ENCODE measurements around the gene PIEZO2. TPM values are rescaled to one million over a fixed set of nuclear protein-coding genes. Genes with fewer than 3 reads are reported as not detected.

PIEZO2 gene
- total and polyA plus RNA-seq, 4 donors = 2.6 to 233 (median 18.8) TPM

DNA sequence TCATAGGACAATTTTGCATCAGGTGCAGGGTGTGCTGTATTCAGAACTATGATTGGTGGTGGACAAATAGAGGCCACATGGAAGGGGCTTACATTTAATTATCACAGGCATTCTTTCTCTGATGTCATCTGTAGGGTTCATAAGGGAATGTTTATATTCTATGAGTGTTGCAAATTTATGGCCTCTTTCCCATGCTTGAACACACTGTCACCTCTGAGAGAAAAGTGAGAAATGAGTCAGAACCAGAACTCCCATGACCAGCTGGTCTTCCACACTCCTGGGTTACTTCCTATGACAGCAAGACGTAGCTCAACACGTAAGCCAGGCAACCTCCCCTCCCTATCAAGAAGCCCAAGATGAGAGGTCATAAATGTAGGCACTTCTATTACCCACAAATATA lies 310.8 kb downstream of the PIEZO2 start:
- Histone ChIP-seq H3K9me3 (ENCODE audit: control insufficient read depth in 4 of 4, insufficient read depth in 3 of 4, low read length in 3 of 4) (peaks cover 0 to 2% (median 0%) of the 10 kb centered on the region in 4 donors), H3K27ac (ENCODE audit: low read depth in 1 of 2, low read length in 1 of 2) (no peak overlapping the region), H3K4me1 (ENCODE audit: control insufficient read depth in 5 of 5, insufficient read depth in 5 of 5, low read length in 5 of 5) (peaks cover 0 to 79% (median 7%) of the 10 kb centered on the region in 5 donors), H3K36me3 (ENCODE audit: control insufficient read depth in 4 of 4, insufficient read depth in 4 of 4, low read length in 4 of 4) (peaks cover 0 to 21% (median 6%) of the 10 kb centered on the region in 4 donors), H3K9ac (ENCODE audit: insufficient read depth in 1 of 2, low read length in 2 of 2) (no peak overlapping the region), H3K27me3 (ENCODE audit: control insufficient read depth in 3 of 3, insufficient read depth in 3 of 3, low read length in 2 of 3) (no peaks in the 10 kb centered on the region), H3K4me3 (no peak overlapping the region)
- TF ChIP-seq, protein P1, sequence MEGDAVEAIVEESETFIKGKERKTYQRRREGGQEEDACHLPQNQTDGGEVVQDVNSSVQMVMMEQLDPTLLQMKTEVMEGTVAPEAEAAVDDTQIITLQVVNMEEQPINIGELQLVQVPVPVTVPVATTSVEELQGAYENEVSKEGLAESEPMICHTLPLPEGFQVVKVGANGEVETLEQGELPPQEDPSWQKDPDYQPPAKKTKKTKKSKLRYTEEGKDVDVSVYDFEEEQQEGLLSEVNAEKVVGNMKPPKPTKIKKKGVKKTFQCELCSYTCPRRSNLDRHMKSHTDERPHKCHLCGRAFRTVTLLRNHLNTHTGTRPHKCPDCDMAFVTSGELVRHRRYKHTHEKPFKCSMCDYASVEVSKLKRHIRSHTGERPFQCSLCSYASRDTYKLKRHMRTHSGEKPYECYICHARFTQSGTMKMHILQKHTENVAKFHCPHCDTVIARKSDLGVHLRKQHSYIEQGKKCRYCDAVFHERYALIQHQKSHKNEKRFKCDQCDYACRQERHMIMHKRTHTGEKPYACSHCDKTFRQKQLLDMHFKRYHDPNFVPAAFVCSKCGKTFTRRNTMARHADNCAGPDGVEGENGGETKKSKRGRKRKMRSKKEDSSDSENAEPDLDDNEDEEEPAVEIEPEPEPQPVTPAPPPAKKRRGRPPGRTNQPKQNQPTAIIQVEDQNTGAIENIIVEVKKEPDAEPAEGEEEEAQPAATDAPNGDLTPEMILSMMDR (IDR thresholded peaks at IDR 0.05; ENCODE audit: control extremely low read depth, extremely low read depth) = no peak
- ATAC-seq (ENCODE audit: insufficient read depth, low FRiP score) (no peak), DNase-seq (peak in 2 of 3 donors; percentile 78 to 86)
- 81% methylated on average over 2 of the region's 2 CpGs for WGBS, 2 donors

DNA sequence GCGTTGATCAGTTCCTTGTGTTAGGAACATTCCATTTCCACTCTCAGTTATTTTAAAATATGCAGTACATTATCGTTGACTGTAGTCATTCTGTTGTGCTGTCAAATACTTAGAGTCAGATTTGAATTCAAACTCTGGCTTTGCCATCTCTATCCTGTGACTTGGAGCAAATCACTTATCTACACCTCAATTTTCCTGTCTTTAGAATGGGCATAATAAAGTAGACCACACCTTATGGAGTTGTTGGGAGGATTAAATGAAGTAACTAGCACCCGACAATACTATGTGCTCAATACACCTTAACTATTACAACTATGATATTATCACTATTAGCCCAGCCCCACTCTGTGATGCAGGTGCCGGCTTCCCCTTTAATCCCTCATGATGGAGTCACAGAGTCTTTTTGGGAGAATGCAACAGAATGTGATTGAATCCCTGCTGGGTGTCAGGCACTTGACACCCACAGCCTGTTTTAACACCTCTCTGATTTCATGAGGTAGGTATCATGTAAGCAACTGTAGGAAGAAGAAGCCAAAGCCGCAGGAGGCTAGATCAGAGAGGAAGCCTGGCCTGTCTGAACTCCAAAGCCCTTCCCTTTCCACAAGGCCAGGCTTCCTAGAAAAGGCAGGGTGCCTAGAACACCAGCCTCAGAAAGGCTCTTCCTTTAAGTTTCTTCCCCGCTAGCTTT lies 315.1 kb downstream of the PIEZO2 start:
- Histone ChIP-seq H3K4me1 (ENCODE audit: control insufficient read depth in 5 of 5, insufficient read depth in 5 of 5, low read length in 5 of 5) (peaks cover 0 to 44% (median 5%) of the 10 kb centered on the region in 5 donors), H3K27me3 (ENCODE audit: control insufficient read depth in 3 of 3, insufficient read depth in 3 of 3, low read length in 2 of 3) (no peaks in the 10 kb centered on the region), H3K9ac (ENCODE audit: insufficient read depth in 1 of 2, low read length in 2 of 2) (no peak overlapping the region), H3K27ac (ENCODE audit: low read depth in 1 of 2, low read length in 1 of 2) (no peak overlapping the region), H3K36me3 (ENCODE audit: control insufficient read depth in 4 of 4, insufficient read depth in 4 of 4, low read length in 4 of 4) (peaks cover 0 to 26% (median 8%) of the 10 kb centered on the region in 4 donors), H3K9me3 (ENCODE audit: control insufficient read depth in 4 of 4, insufficient read depth in 3 of 4, low read length in 3 of 4) (peaks cover 0 to 5% (median 2%) of the 10 kb centered on the region in 4 donors), H3K4me3 (no peak overlapping the region)
- no peak for ATAC-seq (ENCODE audit: insufficient read depth, low FRiP score)
- WGBS, 2 donors = 92% methylated on average over 6 of the region's 6 CpGs
- no peak for DNase-seq
- TF ChIP-seq, protein P1 (IDR thresholded peaks at IDR 0.05; ENCODE audit: control extremely low read depth, extremely low read depth) = no peak

DNA sequence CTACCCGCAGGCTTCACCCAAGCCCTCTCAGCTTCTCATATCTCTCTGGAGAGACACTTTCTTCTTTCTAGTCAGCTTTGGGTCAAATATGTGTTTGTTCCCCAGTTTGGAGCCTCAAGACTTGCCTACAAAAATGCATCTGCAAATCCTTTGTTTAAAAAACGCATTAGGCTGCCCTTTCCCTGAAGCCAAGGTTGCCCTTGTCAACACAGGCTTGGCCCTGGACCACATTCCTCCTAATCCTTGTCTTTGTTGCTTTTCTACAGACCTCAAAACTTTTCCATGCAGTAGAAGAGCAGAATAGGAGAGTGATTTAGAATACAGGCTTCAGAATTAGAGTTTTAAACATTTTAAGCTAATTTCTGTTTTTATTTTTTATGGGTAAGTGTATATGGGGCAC lies 315.7 kb downstream of the PIEZO2 start:
- Histone ChIP-seq H3K9me3 (ENCODE audit: control insufficient read depth in 4 of 4, insufficient read depth in 3 of 4, low read length in 3 of 4) (peaks cover 0 to 5% (median 2%) of the 10 kb centered on the region in 4 donors), H3K27ac (ENCODE audit: low read depth in 1 of 2, low read length in 1 of 2) (no peak overlapping the region), H3K27me3 (ENCODE audit: control insufficient read depth in 3 of 3, insufficient read depth in 3 of 3, low read length in 2 of 3) (no peaks in the 10 kb centered on the region), H3K4me1 (ENCODE audit: control insufficient read depth in 5 of 5, insufficient read depth in 5 of 5, low read length in 5 of 5) (peaks cover 0 to 38% (median 5%) of the 10 kb centered on the region in 5 donors), H3K4me3 (no peak overlapping the region), H3K9ac (ENCODE audit: insufficient read depth in 1 of 2, low read length in 2 of 2) (no peak overlapping the region), H3K36me3 (ENCODE audit: control insufficient read depth in 4 of 4, insufficient read depth in 4 of 4, low read length in 4 of 4) (peaks cover 0 to 29% (median 8%) of the 10 kb centered on the region in 4 donors)
- TF ChIP-seq, protein P1 (IDR thresholded peaks at IDR 0.05; ENCODE audit: control extremely low read depth, extremely low read depth) = no peak
- no peak for ATAC-seq (ENCODE audit: insufficient read depth, low FRiP score)
- no peak for DNase-seq
- WGBS, 2 donors = 69 to 79% methylated on average over 2 of the region's 2 CpGs
